Progenitor cell of endocrine pancreas (in vitro differentiated cells): ENCODE results near the gene PTH2R. TPM values are rescaled to one million over a fixed set of nuclear protein-coding genes. Genes with fewer than 3 reads are reported as not detected.

Experiments used
- DNase-seq: peaks from one replicate; pipeline ENCODE4 v3.0.0; 2021; ENCODE audit warnings: low spot score; ENCODE audit not compliant: unreplicated experiment
- H3K27ac Mint-ChIP-seq: 2 replicates; pipeline ENCODE4 v1.8.0; 2021; ENCODE audit warnings: mild to moderate bottlenecking, moderate library complexity, mixed read lengths
- H3K27me3 Mint-ChIP-seq: 2 replicates; pipeline ENCODE4 v1.8.0; 2021; ENCODE audit warnings: mixed read lengths
- H3K36me3 Mint-ChIP-seq: 2 replicates; pipeline ENCODE4 v1.8.0; 2022; ENCODE audit warnings: mixed read lengths; ENCODE audit not compliant: insufficient read depth
- H3K4me1 Mint-ChIP-seq: 2 replicates; pipeline ENCODE4 v1.8.0; 2021; ENCODE audit warnings: low read depth, mixed read lengths
- H3K4me3 Mint-ChIP-seq: 2 replicates; pipeline ENCODE4 v1.8.0; 2021; ENCODE audit warnings: low read depth, mild to moderate bottlenecking, moderate library complexity, mixed read lengths
- H3K9me3 Mint-ChIP-seq: 2 replicates; pipeline ENCODE4 v1.8.0; 2021; ENCODE audit warnings: low read depth, mixed read lengths
- long read RNA-seq: library from polyadenylated mRNA; unstranded; transcript quantifications from one replicate; pipeline ENCODE4 v2.0.0, GENCODE V29; 2020
- total RNA-seq: library from RNA; stranded (reverse); gene quantifications from 2 replicates; pipeline ENCODE4 v1.2.1, GENCODE V29; 2021
- TF ChIP-seq, protein P1 (sequence below): fragments of 200-600 bp; sonication (generic); IDR thresholded peaks from one replicate; pipeline ENCODE4 v1.5.0; 2021; ENCODE audit warnings: antibody characterized with exemption, mild to moderate bottlenecking; ENCODE audit not compliant: unreplicated experiment

Gene PTH2R, protein sequence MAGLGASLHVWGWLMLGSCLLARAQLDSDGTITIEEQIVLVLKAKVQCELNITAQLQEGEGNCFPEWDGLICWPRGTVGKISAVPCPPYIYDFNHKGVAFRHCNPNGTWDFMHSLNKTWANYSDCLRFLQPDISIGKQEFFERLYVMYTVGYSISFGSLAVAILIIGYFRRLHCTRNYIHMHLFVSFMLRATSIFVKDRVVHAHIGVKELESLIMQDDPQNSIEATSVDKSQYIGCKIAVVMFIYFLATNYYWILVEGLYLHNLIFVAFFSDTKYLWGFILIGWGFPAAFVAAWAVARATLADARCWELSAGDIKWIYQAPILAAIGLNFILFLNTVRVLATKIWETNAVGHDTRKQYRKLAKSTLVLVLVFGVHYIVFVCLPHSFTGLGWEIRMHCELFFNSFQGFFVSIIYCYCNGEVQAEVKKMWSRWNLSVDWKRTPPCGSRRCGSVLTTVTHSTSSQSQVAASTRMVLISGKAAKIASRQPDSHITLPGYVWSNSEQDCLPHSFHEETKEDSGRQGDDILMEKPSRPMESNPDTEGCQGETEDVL
- 2.5 and 3.5 TPM in 2 replicates for total RNA-seq
- long read RNA-seq, partial matches to known transcripts = 1 of 16 reads
- long read RNA-seq, other reads (novel, unspliced or antisense) = 12 of 16 reads

DNA sequence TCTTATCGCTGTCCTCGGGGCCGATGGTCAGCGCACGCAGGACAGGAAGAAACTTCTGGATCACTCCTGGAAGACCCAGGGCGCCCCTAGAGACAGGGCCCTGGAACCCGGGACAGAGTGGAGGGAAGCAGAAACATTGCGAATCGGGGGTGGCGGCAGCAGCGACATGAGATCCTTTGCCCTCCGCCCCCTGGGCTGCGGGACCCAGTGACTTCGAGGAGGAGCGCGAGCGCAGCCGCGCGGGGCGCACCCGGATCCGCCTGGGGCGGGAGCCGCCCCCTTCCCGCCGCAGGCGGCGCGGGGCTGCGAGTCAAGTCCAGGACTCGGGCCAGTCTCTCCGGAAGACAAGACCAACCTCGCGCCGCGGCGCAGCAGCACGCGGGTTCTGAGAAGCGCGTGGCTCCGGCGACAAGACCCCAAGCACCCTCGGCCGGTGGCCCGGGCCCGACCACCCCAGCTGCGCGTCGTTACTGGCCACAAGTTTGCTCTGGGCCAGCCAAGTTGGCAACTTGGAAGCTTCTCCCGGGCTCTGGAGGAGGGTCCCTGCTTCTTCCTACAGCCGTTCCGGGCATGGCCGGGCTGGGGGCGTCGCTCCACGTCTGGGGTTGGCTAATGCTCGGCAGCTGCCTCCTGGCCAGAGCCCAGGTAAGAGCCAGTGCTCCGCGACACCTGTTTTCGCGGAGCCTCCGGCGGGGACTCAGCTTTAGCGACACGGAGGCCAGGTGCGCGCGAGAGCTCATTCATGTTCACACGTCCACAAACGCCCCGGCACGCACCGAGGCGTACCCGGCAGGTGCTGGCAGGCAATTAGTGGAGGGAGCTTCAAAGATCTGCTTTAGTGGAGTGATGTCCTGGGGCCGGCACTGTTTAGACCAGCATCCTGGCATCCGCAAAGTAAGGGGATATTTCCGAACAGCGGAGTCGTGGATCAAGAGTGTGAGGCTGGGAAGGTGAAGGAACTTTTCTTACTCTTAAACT lies at the start of gene PTH2R:
PTH2R (plus strand) TSS at position 319 of the 978 bp plus-strand sequence; CDS start at position 571, 252 bp downstream.
- peaks cover 42% of the 10 kb centered on the region for H3K27me3 Mint-ChIP-seq
- peak; percentile 20 for DNase-seq
- peak within 1 kb of the TSS; percentile 63 for H3K27ac Mint-ChIP-seq

DNA sequence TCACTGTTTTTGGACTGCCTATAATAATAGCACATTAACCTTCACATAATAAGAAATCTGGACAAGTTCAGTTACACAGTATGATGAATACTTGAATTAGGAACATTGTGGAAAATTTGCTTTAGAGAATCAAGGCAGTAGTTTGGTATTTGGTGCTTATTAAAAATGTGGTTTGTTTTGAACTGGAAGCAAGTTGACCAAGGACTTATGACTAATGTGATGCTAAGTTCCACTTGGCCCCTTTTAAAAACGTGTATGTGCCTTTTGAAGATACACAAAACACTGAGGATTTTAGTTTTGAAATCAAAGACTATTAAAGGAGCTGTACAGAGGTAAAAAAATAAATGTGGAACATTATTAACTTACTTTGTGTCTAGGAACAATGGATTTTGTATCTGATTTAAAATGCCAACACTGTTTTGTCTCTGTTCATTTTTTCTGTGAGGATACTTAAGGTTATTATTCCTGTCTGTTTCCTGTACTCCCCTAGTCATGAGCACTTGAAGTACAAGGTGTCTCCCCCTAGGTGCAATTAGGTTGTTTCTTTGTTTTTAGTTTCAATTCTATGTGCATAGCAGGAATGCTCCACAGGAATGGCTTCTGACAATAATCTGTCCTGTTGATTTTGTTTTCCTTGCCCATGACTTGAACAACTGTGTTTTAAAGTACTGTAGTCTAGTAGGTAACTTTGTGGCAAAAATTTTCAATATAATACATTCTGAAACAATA lies 49.6 kb upstream of the PTH2R start:
- H3K27ac Mint-ChIP-seq = no peak overlapping the region

More for the DNA sequence above, at the start of gene PTH2R:
- Mint-ChIP-seq H3K4me1 (peaks cover 4% of the 10 kb centered on the region), H3K36me3 (no peaks in the 10 kb centered on the region), H3K4me3 (peak within 1 kb of the TSS; percentile 63), H3K9me3 (no peaks in the 10 kb centered on the region)
- TF ChIP-seq, protein P1, sequence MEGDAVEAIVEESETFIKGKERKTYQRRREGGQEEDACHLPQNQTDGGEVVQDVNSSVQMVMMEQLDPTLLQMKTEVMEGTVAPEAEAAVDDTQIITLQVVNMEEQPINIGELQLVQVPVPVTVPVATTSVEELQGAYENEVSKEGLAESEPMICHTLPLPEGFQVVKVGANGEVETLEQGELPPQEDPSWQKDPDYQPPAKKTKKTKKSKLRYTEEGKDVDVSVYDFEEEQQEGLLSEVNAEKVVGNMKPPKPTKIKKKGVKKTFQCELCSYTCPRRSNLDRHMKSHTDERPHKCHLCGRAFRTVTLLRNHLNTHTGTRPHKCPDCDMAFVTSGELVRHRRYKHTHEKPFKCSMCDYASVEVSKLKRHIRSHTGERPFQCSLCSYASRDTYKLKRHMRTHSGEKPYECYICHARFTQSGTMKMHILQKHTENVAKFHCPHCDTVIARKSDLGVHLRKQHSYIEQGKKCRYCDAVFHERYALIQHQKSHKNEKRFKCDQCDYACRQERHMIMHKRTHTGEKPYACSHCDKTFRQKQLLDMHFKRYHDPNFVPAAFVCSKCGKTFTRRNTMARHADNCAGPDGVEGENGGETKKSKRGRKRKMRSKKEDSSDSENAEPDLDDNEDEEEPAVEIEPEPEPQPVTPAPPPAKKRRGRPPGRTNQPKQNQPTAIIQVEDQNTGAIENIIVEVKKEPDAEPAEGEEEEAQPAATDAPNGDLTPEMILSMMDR = no peak

DNA sequence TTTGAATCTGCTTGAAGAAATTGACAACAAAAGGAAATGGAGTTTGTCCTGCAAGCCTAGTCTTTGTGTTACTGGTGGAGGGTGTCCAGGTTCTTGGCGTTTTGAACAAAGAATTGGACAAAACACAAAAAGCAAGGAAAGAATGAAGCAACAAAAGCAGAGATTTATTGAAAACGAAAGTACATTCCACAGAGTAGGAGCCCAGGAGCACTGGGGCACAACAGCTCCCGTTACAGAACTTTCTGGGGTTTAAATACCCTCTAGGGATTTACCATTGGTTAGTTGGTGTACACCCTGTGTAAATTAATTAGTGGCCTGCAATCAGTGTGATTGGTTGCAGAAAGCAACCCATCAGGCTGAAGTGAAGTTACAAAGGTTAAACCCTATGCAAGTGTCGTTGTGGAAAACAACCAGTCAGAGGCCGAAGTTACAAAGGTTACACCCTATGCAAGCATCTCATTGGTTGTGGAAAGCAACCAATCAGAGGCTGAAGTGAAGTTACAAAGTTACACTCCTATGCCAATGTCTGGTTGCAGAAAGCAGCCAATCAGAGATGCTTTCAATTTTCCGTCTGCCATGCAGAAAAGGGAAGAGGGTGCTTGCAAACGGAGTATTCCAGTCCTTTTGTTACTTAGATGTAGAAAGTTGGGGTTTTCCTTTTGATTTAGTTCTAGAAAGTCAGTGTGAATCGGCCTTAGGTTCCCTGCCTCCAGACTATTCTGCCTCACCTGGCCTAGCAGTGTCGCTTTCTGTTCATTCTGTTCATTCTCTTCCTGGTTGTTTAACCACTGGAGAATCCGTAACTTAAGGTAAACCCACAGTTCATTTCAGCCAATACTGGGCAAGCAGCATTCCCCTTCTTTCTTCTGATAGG lies 47.6 kb upstream of the PTH2R start:
- H3K36me3 Mint-ChIP-seq = peaks cover 17% of the 10 kb centered on the region
- peaks cover 7% of the 10 kb centered on the region for H3K9me3 Mint-ChIP-seq
- H3K27me3 Mint-ChIP-seq = no peaks in the 10 kb centered on the region
- no peak overlapping the region for H3K27ac Mint-ChIP-seq
- no peak overlapping the region for H3K4me3 Mint-ChIP-seq
- no peak for DNase-seq
- TF ChIP-seq, protein P1 = no peak
- no peaks in the 10 kb centered on the region for H3K4me1 Mint-ChIP-seq

More for the DNA sequence above, 49.6 kb upstream of the PTH2R start:
- no peak overlapping the region for H3K4me3 Mint-ChIP-seq
- peaks cover 3% of the 10 kb centered on the region for H3K9me3 Mint-ChIP-seq
- no peak for DNase-seq
- H3K36me3 Mint-ChIP-seq = peaks cover 27% of the 10 kb centered on the region
- no peaks in the 10 kb centered on the region for H3K27me3 Mint-ChIP-seq
- TF ChIP-seq, protein P1 = no peak
- H3K4me1 Mint-ChIP-seq = peaks cover 2% of the 10 kb centered on the region

DNA sequence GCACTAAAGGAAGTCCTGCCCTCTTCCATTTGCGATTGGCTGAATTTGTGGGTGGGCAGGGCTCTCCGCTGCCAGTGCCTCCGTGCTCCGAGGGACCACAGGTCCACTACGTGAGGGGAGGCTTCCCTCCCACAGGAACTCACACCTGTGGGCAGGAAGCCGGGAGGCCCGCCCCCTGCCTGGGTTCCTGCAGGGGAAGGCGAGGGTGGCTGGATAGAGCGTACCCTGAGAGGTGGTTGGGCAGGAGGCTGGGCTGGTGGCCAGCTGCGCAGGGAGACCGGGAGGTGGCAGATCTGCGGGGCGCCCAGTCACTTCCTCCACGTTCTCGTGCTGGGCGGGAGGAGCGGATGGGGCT lies 47.0 kb upstream of the PTH2R start:
- no peaks in the 10 kb centered on the region for H3K4me1 Mint-ChIP-seq
- H3K36me3 Mint-ChIP-seq = peaks cover 18% of the 10 kb centered on the region
- no peak overlapping the region for H3K27ac Mint-ChIP-seq
- no peaks in the 10 kb centered on the region for H3K27me3 Mint-ChIP-seq
- H3K9me3 Mint-ChIP-seq = peaks cover 14% of the 10 kb centered on the region
- DNase-seq = no peak
- H3K4me3 Mint-ChIP-seq = no peak overlapping the region
- TF ChIP-seq, protein P1 = no peak
